Measurements from ENCODE around the gene LRTM2. TPM values are rescaled to one million over a fixed set of nuclear protein-coding genes. Genes with fewer than 3 reads are reported as not detected.

Gene LRTM2
- polyA plus RNA-seq, 1 donor: 0.13 TPM

- DNase-seq: no peak
- Histone ChIP-seq H3K9me3 (ENCODE audit: control insufficient read depth, low read depth, low read length) (no peaks in the 10 kb centered on the region), H3K36me3 (ENCODE audit: control insufficient read depth, insufficient read depth, low read length) (no peaks in the 10 kb centered on the region), H3K4me3 (ENCODE audit: low read length) (no peak overlapping the region), H3K27me3 (ENCODE audit: control insufficient read depth, insufficient read depth, low read length) (peaks cover 4% of the 10 kb centered on the region), H3K27ac (ENCODE audit: low read length) (no peak overlapping the region), H3K4me1 (ENCODE audit: control insufficient read depth, insufficient read depth, low read length) (peaks cover 7% of the 10 kb centered on the region)
- no CpG with 5 or more reads among the region's 6 CpGs for WGBS (ENCODE audit: insufficient coverage, low lambda C conversion rate)
Measured at GRCh38 chr12:1798641-1799020, 21.7 kb upstream of the LRTM2 start.

GRCh38 chr12:1799051-1799881 is 21.1 kb upstream of the LRTM2 start:
- Histone ChIP-seq H3K4me1 (ENCODE audit: control insufficient read depth, insufficient read depth, low read length) (peaks cover 7% of the 10 kb centered on the region), H3K27ac (ENCODE audit: low read length) (no peak overlapping the region), H3K27me3 (ENCODE audit: control insufficient read depth, insufficient read depth, low read length) (peaks cover 4% of the 10 kb centered on the region), H3K4me3 (ENCODE audit: low read length) (no peak overlapping the region), H3K9me3 (ENCODE audit: control insufficient read depth, low read depth, low read length) (no peaks in the 10 kb centered on the region), H3K36me3 (ENCODE audit: control insufficient read depth, insufficient read depth, low read length) (no peaks in the 10 kb centered on the region)
- no peak for DNase-seq
- WGBS (ENCODE audit: insufficient coverage, low lambda C conversion rate): no CpG with 5 or more reads among the region's 21 CpGs

- no peaks in the 10 kb centered on the region for H3K9me3 ChIP-seq (ENCODE audit: control insufficient read depth, low read depth, low read length)
- H3K4me1 ChIP-seq (ENCODE audit: control insufficient read depth, insufficient read depth, low read length): peaks cover 11% of the 10 kb centered on the region
- peaks cover 4% of the 10 kb centered on the region for H3K27me3 ChIP-seq (ENCODE audit: control insufficient read depth, insufficient read depth, low read length)
- H3K27ac ChIP-seq (ENCODE audit: low read length): no peak overlapping the region
- no peak for DNase-seq
- no peak overlapping the region for H3K4me3 ChIP-seq (ENCODE audit: low read length)
- H3K36me3 ChIP-seq (ENCODE audit: control insufficient read depth, insufficient read depth, low read length): no peaks in the 10 kb centered on the region
- WGBS (ENCODE audit: insufficient coverage, low lambda C conversion rate): no CpG with 5 or more reads among the region's 12 CpGs
Measured at GRCh38 chr12:1799882-1800400, 20.4 kb upstream of the LRTM2 start.

GRCh38 chr12:1800401-1801302 is 19.7 kb upstream of the LRTM2 start:
- peak in 1 of 2 donors; percentile 38 for DNase-seq
- Histone ChIP-seq H3K27me3 (ENCODE audit: control insufficient read depth, insufficient read depth, low read length) (no peaks in the 10 kb centered on the region), H3K4me3 (ENCODE audit: low read length) (no peak overlapping the region), H3K4me1 (ENCODE audit: control insufficient read depth, insufficient read depth, low read length) (peaks cover 11% of the 10 kb centered on the region), H3K36me3 (ENCODE audit: control insufficient read depth, insufficient read depth, low read length) (no peaks in the 10 kb centered on the region), H3K9me3 (ENCODE audit: control insufficient read depth, low read depth, low read length) (no peaks in the 10 kb centered on the region), H3K27ac (ENCODE audit: low read length) (no peak overlapping the region)
- no CpG with 5 or more reads among the region's 14 CpGs for WGBS (ENCODE audit: insufficient coverage, low lambda C conversion rate)

GRCh38 chr12:1801303-1801975 is 18.9 kb upstream of the LRTM2 start:
- no peaks in the 10 kb centered on the region for H3K27me3 ChIP-seq (ENCODE audit: control insufficient read depth, insufficient read depth, low read length)
- H3K9me3 ChIP-seq (ENCODE audit: control insufficient read depth, low read depth, low read length): no peaks in the 10 kb centered on the region
- DNase-seq: no peak
- no CpG with 5 or more reads among the region's 16 CpGs for WGBS (ENCODE audit: insufficient coverage, low lambda C conversion rate)
- H3K4me3 ChIP-seq (ENCODE audit: low read length): no peak overlapping the region
- no peak overlapping the region for H3K27ac ChIP-seq (ENCODE audit: low read length)
- H3K36me3 ChIP-seq (ENCODE audit: control insufficient read depth, insufficient read depth, low read length): no peaks in the 10 kb centered on the region
- H3K4me1 ChIP-seq (ENCODE audit: control insufficient read depth, insufficient read depth, low read length): peaks cover 16% of the 10 kb centered on the region

GRCh38 chr12:1803736-1804135 is 16.6 kb upstream of the LRTM2 start:
- WGBS (ENCODE audit: insufficient coverage, low lambda C conversion rate): no CpG with 5 or more reads among the region's 7 CpGs
- H3K9me3 ChIP-seq (ENCODE audit: control insufficient read depth, low read depth, low read length): no peaks in the 10 kb centered on the region
- H3K27ac ChIP-seq (ENCODE audit: low read length): no peak overlapping the region
- H3K36me3 ChIP-seq (ENCODE audit: control insufficient read depth, insufficient read depth, low read length): no peaks in the 10 kb centered on the region
- no peak overlapping the region for H3K4me3 ChIP-seq (ENCODE audit: low read length)
- H3K27me3 ChIP-seq (ENCODE audit: control insufficient read depth, insufficient read depth, low read length): no peaks in the 10 kb centered on the region
- DNase-seq: no peak
- H3K4me1 ChIP-seq (ENCODE audit: control insufficient read depth, insufficient read depth, low read length): peaks cover 28% of the 10 kb centered on the region

- no CpG with 5 or more reads among the region's 25 CpGs for WGBS (ENCODE audit: insufficient coverage, low lambda C conversion rate)
- no peaks in the 10 kb centered on the region for H3K9me3 ChIP-seq (ENCODE audit: control insufficient read depth, low read depth, low read length)
- H3K36me3 ChIP-seq (ENCODE audit: control insufficient read depth, insufficient read depth, low read length): no peaks in the 10 kb centered on the region
- H3K4me1 ChIP-seq (ENCODE audit: control insufficient read depth, insufficient read depth, low read length): peaks cover 28% of the 10 kb centered on the region
- no peaks in the 10 kb centered on the region for H3K27me3 ChIP-seq (ENCODE audit: control insufficient read depth, insufficient read depth, low read length)
- peak; percentile 86 to 87 for DNase-seq
- H3K27ac ChIP-seq (ENCODE audit: low read length): no peak overlapping the region
- no peak overlapping the region for H3K4me3 ChIP-seq (ENCODE audit: low read length)
Measured at GRCh38 chr12:1804545-1805332, 15.6 kb upstream of the LRTM2 start.

GRCh38 chr12:1805441-1806081 is 14.8 kb upstream of the LRTM2 start:
- Histone ChIP-seq H3K36me3 (ENCODE audit: control insufficient read depth, insufficient read depth, low read length) (no peaks in the 10 kb centered on the region), H3K27ac (ENCODE audit: low read length) (peak overlapping the region; percentile 72), H3K9me3 (ENCODE audit: control insufficient read depth, low read depth, low read length) (no peaks in the 10 kb centered on the region), H3K4me1 (ENCODE audit: control insufficient read depth, insufficient read depth, low read length) (peaks cover 28% of the 10 kb centered on the region), H3K27me3 (ENCODE audit: control insufficient read depth, insufficient read depth, low read length) (no peaks in the 10 kb centered on the region), H3K4me3 (ENCODE audit: low read length) (no peak overlapping the region)
- WGBS (ENCODE audit: insufficient coverage, low lambda C conversion rate): no CpG with 5 or more reads among the region's 16 CpGs
- no peak for DNase-seq

GRCh38 chr12:1806301-1807086 is 13.9 kb upstream of the LRTM2 start:
- peak in 1 of 2 donors; percentile 63 for DNase-seq

More at GRCh38 chr12:1806301-1807086, 13.9 kb upstream of the LRTM2 start:
- Histone ChIP-seq H3K27ac (ENCODE audit: low read length) (peak overlapping the region; percentile 72), H3K27me3 (ENCODE audit: control insufficient read depth, insufficient read depth, low read length) (no peaks in the 10 kb centered on the region), H3K4me1 (ENCODE audit: control insufficient read depth, insufficient read depth, low read length) (peaks cover 30% of the 10 kb centered on the region), H3K9me3 (ENCODE audit: control insufficient read depth, low read depth, low read length) (no peaks in the 10 kb centered on the region), H3K4me3 (ENCODE audit: low read length) (no peak overlapping the region), H3K36me3 (ENCODE audit: control insufficient read depth, insufficient read depth, low read length) (no peaks in the 10 kb centered on the region)
- no CpG with 5 or more reads among the region's 7 CpGs for WGBS (ENCODE audit: insufficient coverage, low lambda C conversion rate)
